HK-2 (cell line): Measurements from ENCODE around the gene CAMLG.

Source experiments
- DNase-seq: peaks from one replicate; pipeline ENCODE4 v3.0.0-alpha.2; 2018; ENCODE audit not compliant: unreplicated experiment

CAMLG gene

GRCh38 chr5:134784241-134784920 is 46.0 kb downstream of the CAMLG start:
- DNase-seq = no peak

DNA sequence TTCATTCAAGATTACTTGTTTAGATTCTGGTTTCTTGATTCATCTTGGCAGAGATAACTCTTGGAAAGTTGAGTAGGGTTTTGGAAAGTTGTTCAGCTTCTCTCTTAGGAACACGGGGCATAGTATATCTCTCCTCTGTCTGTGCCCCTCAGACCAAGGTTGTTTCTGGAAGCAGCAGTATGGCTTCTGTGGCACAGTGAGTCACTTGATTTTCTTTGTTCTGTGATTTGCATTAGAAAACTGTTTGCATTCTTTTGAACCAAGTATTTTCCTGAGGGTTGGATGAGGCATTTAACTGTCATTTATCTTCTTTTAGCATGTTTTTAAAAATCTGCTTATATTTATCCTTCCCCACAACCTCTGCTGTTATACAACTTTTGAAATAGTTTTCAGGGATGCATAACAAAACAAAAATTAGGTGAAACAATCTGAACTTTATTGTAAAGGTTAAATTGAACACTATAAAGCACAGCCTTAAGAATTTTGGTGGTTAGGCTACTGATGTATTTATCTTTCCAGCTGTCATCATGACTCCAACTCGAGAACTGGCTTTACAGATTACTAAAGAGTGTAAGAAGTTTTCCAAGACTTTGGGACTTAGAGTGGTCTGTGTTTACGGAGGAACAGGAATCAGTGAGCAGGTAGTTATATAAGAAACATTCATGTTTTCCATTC is 46.7 kb downstream of the CAMLG start:
- DNase-seq = no peak

GRCh38 chr5:134787692-134788091 is 49.3 kb downstream of the CAMLG start:
- no peak for DNase-seq

GRCh38 chr5:134791580-134791979 is 53.2 kb downstream of the CAMLG start:
- DNase-seq = no peak

- DNase-seq = no peak
These were observed 53.9 kb downstream of the CAMLG start for GRCh38 chr5:134792286-134792685.

DNA sequence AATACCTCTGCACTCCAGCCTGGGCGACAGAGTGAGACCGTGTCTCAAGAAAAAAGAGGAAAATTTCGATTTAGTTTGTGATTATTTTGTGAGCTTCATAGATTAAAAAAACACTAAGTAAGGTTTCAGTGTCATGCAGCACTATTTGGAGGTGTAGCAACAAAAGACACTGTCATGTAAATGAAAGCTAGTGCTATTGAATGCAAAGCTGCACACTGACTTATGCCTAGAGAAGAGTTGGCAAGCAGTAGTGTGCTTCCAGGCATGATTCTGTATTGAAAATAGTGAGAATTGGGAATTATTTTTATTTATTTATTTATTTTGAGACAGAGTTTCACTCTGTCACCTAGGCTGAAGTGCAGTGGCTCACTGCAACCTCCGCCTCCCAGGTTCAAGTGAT is 54.8 kb downstream of the CAMLG start:
- no peak for DNase-seq

- DNase-seq = no peak
These were observed 55.7 kb downstream of the CAMLG start for GRCh38 chr5:134794082-134794481.

DNA sequence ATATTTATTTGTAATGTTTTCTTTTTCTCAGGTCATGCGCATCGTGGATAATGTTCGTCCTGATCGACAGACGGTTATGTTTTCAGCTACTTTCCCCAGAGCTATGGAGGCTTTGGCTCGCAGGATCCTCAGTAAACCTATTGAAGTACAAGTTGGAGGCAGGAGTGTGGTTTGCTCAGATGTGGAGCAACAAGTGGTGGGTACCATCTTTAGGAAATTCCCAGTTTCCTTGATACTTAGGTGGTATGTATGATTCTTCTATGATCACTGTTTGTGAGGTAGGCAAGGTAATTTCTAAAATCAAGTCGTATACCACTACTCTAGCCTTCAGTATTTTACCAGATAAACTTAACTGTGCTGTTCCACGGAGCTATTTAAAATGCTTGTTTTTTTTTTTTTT is 56.5 kb downstream of the CAMLG start:
- no peak for DNase-seq

DNA sequence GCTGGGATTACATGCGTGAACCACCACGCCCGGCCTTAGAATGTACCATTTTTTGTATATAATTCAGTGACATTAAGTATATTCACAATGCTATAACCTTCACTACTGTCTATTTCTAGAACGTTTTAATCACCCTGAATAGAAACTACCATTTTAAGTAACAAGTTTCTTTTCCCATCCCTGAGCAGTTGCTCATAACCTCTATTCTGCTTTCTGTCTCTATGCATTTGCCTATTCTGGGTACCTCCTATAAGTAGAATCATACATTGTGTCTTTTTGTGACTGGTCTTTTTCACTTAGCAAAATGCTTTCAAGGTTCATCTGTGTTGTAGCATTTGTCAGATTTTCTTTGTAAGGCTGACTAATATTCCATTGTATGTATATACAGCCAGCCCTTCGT is 60.1 kb downstream of the CAMLG start:
- DNase-seq = no peak
